ENCODE results near the gene CHAT. TPM values are rescaled to one million over a fixed set of nuclear protein-coding genes. Genes with fewer than 3 reads are reported as not detected.

The CHAT gene
- total and polyA plus RNA-seq, 4 experiments from 2014 or later = not detected

GRCh38 chr10:49622426-49623425 lies 8.9 kb downstream of the CHAT start:
- no peak overlapping the region for H3K4me3 Mint-ChIP-seq
- peaks cover 5 to 34% of the 10 kb centered on the region in 2 donors for H3K27me3 Mint-ChIP-seq
- CTCF ChIA-PET (ENCODE audit: partially characterized antibody) = interaction anchor here (0.8 kb wide), 1 partner anchor 30 kb away, joined by 3 read pairs; no protein-coding TSS in a partner anchor

GRCh38 chr10:49624629-49625028 lies 10.8 kb downstream of the CHAT start:
- H3K36me3 ChIP-seq (ENCODE audit: insufficient read depth, low read length) = no peaks in the 10 kb centered on the region
- no peaks in the 10 kb centered on the region for H3K27me3 ChIP-seq (ENCODE audit: insufficient read depth, low read length)
- H3K27ac Mint-ChIP-seq = no peak overlapping the region
- H3K4me3 Mint-ChIP-seq = no peak overlapping the region
- H3K27me3 Mint-ChIP-seq = peaks cover 0 to 21% of the 10 kb centered on the region in 2 donors
- no peaks in the 10 kb centered on the region for H3K9me3 ChIP-seq (ENCODE audit: control insufficient read depth in 1 of 2, low read length in 2 of 2)
- H3K36me3 Mint-ChIP-seq = no peaks in the 10 kb centered on the region
- H3K4me1 ChIP-seq (ENCODE audit: insufficient read depth, low read length) = no peaks in the 10 kb centered on the region
- no peaks in the 10 kb centered on the region for H3K4me1 Mint-ChIP-seq
- intact Hi-C loops (cut with micrococcal nuclease) = no loop called here
- no peak overlapping the region for H3K4me3 ChIP-seq (ENCODE audit: low read length in 2 of 2)
- CTCF ChIA-PET (ENCODE audit: partially characterized antibody) = no interaction called here
- POLR2A ChIA-PET (ENCODE audit: partially characterized antibody) = no interaction called here
- no peak for DNase-seq
- no peaks in the 10 kb centered on the region for H3K9me3 Mint-ChIP-seq
- H3K27ac ChIP-seq (ENCODE audit: low read depth, low read length) = no peak overlapping the region

More at GRCh38 chr10:49622426-49623425, 8.9 kb downstream of the CHAT start:
- POLR2A ChIA-PET (ENCODE audit: partially characterized antibody) = no interaction called here
- no peak overlapping the region for H3K27ac ChIP-seq (ENCODE audit: low read depth, low read length)
- H3K4me1 ChIP-seq (ENCODE audit: insufficient read depth, low read length) = no peaks in the 10 kb centered on the region
- Mint-ChIP-seq H3K27ac (no peak overlapping the region), H3K9me3 (no peaks in the 10 kb centered on the region), H3K4me1 (no peaks in the 10 kb centered on the region), H3K36me3 (no peaks in the 10 kb centered on the region)
- H3K27me3 ChIP-seq (ENCODE audit: insufficient read depth, low read length) = no peaks in the 10 kb centered on the region
- H3K36me3 ChIP-seq (ENCODE audit: insufficient read depth, low read length) = no peaks in the 10 kb centered on the region
- DNase-seq = no peak
- intact Hi-C loops (cut with micrococcal nuclease) = no loop called here
- H3K4me3 ChIP-seq (ENCODE audit: low read length in 2 of 2) = no peak overlapping the region
- H3K9me3 ChIP-seq (ENCODE audit: control insufficient read depth in 1 of 2, low read length in 2 of 2) = no peaks in the 10 kb centered on the region

- no peaks in the 10 kb centered on the region for H3K9me3 Mint-ChIP-seq
- no peak for DNase-seq
- no peak overlapping the region for H3K27ac ChIP-seq (ENCODE audit: low read depth, low read length)
- POLR2A ChIA-PET (ENCODE audit: partially characterized antibody) = no interaction called here
- H3K4me3 ChIP-seq (ENCODE audit: low read length in 2 of 2) = no peak overlapping the region
- intact Hi-C loops (cut with micrococcal nuclease) = no loop called here
- no peaks in the 10 kb centered on the region for H3K4me1 Mint-ChIP-seq
- H3K4me3 Mint-ChIP-seq = no peak overlapping the region
- H3K36me3 ChIP-seq (ENCODE audit: insufficient read depth, low read length) = no peaks in the 10 kb centered on the region
- no peaks in the 10 kb centered on the region for H3K36me3 Mint-ChIP-seq
- H3K27me3 Mint-ChIP-seq = peaks cover 0 to 15% of the 10 kb centered on the region in 2 donors
- H3K27me3 ChIP-seq (ENCODE audit: insufficient read depth, low read length) = no peaks in the 10 kb centered on the region
- H3K27ac Mint-ChIP-seq = no peak overlapping the region
- no peaks in the 10 kb centered on the region for H3K9me3 ChIP-seq (ENCODE audit: control insufficient read depth in 1 of 2, low read length in 2 of 2)
- CTCF ChIA-PET (ENCODE audit: partially characterized antibody) = no interaction called here
- no peaks in the 10 kb centered on the region for H3K4me1 ChIP-seq (ENCODE audit: insufficient read depth, low read length)
Observed at GRCh38 chr10:49625411-49625810, 11.6 kb downstream of the CHAT start.

GRCh38 chr10:49627038-49627437 lies 13.2 kb downstream of the CHAT start:
- Mint-ChIP-seq H3K4me1 (no peaks in the 10 kb centered on the region), H3K27me3 (peaks cover 0 to 13% of the 10 kb centered on the region in 2 donors), H3K36me3 (no peaks in the 10 kb centered on the region), H3K9me3 (no peaks in the 10 kb centered on the region), H3K27ac (no peak overlapping the region), H3K4me3 (no peak overlapping the region)
- Histone ChIP-seq H3K27me3 (ENCODE audit: insufficient read depth, low read length) (no peaks in the 10 kb centered on the region), H3K36me3 (ENCODE audit: insufficient read depth, low read length) (no peaks in the 10 kb centered on the region), H3K27ac (ENCODE audit: low read depth, low read length) (no peak overlapping the region), H3K9me3 (ENCODE audit: control insufficient read depth in 1 of 2, low read length in 2 of 2) (no peaks in the 10 kb centered on the region), H3K4me1 (ENCODE audit: insufficient read depth, low read length) (no peaks in the 10 kb centered on the region), H3K4me3 (ENCODE audit: low read length in 2 of 2) (no peak overlapping the region)
- ChIA-PET POLR2A (ENCODE audit: partially characterized antibody) (no interaction called here), CTCF (ENCODE audit: partially characterized antibody) (no interaction called here)
- no peak for DNase-seq
- intact Hi-C loops (cut with micrococcal nuclease) = no loop called here

- H3K4me3 ChIP-seq (ENCODE audit: low read length in 2 of 2) = no peak overlapping the region
- no peak overlapping the region for H3K27ac Mint-ChIP-seq
- no peaks in the 10 kb centered on the region for H3K9me3 ChIP-seq (ENCODE audit: control insufficient read depth in 1 of 2, low read length in 2 of 2)
- no peaks in the 10 kb centered on the region for H3K4me1 ChIP-seq (ENCODE audit: insufficient read depth, low read length)
- no peaks in the 10 kb centered on the region for H3K36me3 ChIP-seq (ENCODE audit: insufficient read depth, low read length)
- intact Hi-C loops (cut with micrococcal nuclease) = no loop called here
- peaks cover 0 to 7% of the 10 kb centered on the region in 2 donors for H3K27me3 Mint-ChIP-seq
- POLR2A ChIA-PET (ENCODE audit: partially characterized antibody) = no interaction called here
- H3K4me3 Mint-ChIP-seq = no peak overlapping the region
- H3K27me3 ChIP-seq (ENCODE audit: insufficient read depth, low read length) = no peaks in the 10 kb centered on the region
- CTCF ChIA-PET (ENCODE audit: partially characterized antibody) = no interaction called here
- no peaks in the 10 kb centered on the region for H3K9me3 Mint-ChIP-seq
- no peak for DNase-seq
- no peaks in the 10 kb centered on the region for H3K36me3 Mint-ChIP-seq
- H3K4me1 Mint-ChIP-seq = no peaks in the 10 kb centered on the region
- no peak overlapping the region for H3K27ac ChIP-seq (ENCODE audit: low read depth, low read length)
Observed at GRCh38 chr10:49627644-49628247, 13.9 kb downstream of the CHAT start.

GRCh38 chr10:49628599-49628998 lies 14.8 kb downstream of the CHAT start:
- CTCF ChIA-PET (ENCODE audit: partially characterized antibody) = no interaction called here
- DNase-seq = no peak
- H3K27me3 ChIP-seq (ENCODE audit: insufficient read depth, low read length) = no peaks in the 10 kb centered on the region
- H3K9me3 Mint-ChIP-seq = no peaks in the 10 kb centered on the region
- no peaks in the 10 kb centered on the region for H3K36me3 Mint-ChIP-seq
- no peaks in the 10 kb centered on the region for H3K36me3 ChIP-seq (ENCODE audit: insufficient read depth, low read length)
- POLR2A ChIA-PET (ENCODE audit: partially characterized antibody) = no interaction called here
- intact Hi-C loops (cut with micrococcal nuclease) = no loop called here
- H3K27ac Mint-ChIP-seq = no peak overlapping the region
- H3K9me3 ChIP-seq (ENCODE audit: control insufficient read depth in 1 of 2, low read length in 2 of 2) = no peaks in the 10 kb centered on the region
- no peak overlapping the region for H3K4me3 Mint-ChIP-seq
- no peak overlapping the region for H3K4me3 ChIP-seq (ENCODE audit: low read length in 2 of 2)
- H3K4me1 Mint-ChIP-seq = no peaks in the 10 kb centered on the region
- H3K4me1 ChIP-seq (ENCODE audit: insufficient read depth, low read length) = no peaks in the 10 kb centered on the region
- H3K27me3 Mint-ChIP-seq = peaks cover 0 to 4% of the 10 kb centered on the region in 2 donors
- H3K27ac ChIP-seq (ENCODE audit: low read depth, low read length) = no peak overlapping the region

- POLR2A ChIA-PET (ENCODE audit: partially characterized antibody) = no interaction called here
- H3K9me3 Mint-ChIP-seq = no peaks in the 10 kb centered on the region
- H3K27ac ChIP-seq (ENCODE audit: low read depth, low read length) = no peak overlapping the region
- H3K4me1 Mint-ChIP-seq = no peaks in the 10 kb centered on the region
- H3K27me3 Mint-ChIP-seq = peaks cover 0 to 5% of the 10 kb centered on the region in 2 donors
- H3K36me3 ChIP-seq (ENCODE audit: insufficient read depth, low read length) = no peaks in the 10 kb centered on the region
- intact Hi-C loops (cut with micrococcal nuclease) = no loop called here
- H3K9me3 ChIP-seq (ENCODE audit: control insufficient read depth in 1 of 2, low read length in 2 of 2) = no peaks in the 10 kb centered on the region
- no peaks in the 10 kb centered on the region for H3K4me1 ChIP-seq (ENCODE audit: insufficient read depth, low read length)
- no peak overlapping the region for H3K4me3 Mint-ChIP-seq
- DNase-seq = no peak
- no peaks in the 10 kb centered on the region for H3K36me3 Mint-ChIP-seq
- H3K27me3 ChIP-seq (ENCODE audit: insufficient read depth, low read length) = no peaks in the 10 kb centered on the region
- no peak overlapping the region for H3K4me3 ChIP-seq (ENCODE audit: low read length in 2 of 2)
- H3K27ac Mint-ChIP-seq = no peak overlapping the region
- CTCF ChIA-PET (ENCODE audit: partially characterized antibody) = no interaction called here
Observed at GRCh38 chr10:49629431-49629881, 15.6 kb downstream of the CHAT start.
